Activated T-cell treated with anti-CD3 and anti-CD28 coated beads, Interleukin-2, amount 50 U/mL, for 48 hours (primary cell): Measurements from ENCODE around the gene NLRP2B.
"Not testable (repeated sequence)": the region's sequence is repeated elsewhere in the genome, so short reads cannot be mapped to it uniquely, and the experiment has no call there.

ENCODE experiments used
- DNase-seq, 2 experiments: peaks; one replicate each; pipeline ENCODE4 v3.0.0-alpha.2; 2020

Gene NLRP2B

DNA sequence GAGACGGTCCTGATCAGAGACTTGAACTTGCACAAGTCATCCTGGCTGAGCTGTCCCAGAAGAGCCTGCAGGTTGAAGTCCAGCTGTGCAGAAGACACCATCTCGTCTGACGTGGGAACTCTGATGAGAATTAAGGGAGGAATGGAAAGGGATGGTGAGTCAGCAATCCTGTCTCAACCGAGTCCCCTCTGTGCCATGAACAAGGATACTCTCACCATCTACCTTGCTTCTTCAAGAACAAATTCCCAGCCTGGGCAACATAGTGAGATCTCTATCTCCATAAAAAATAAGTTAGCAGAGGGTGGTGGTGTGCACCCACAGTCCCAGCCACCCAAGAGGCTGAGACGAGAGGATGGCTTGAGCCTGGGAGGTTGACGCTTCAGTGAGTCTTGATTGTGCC, at the start of gene NLRP2B:
Gene NLRP2B (minus strand): TSS at position 101 of the 400 bp plus-strand sequence.
- DNase-seq: no peak

DNA sequence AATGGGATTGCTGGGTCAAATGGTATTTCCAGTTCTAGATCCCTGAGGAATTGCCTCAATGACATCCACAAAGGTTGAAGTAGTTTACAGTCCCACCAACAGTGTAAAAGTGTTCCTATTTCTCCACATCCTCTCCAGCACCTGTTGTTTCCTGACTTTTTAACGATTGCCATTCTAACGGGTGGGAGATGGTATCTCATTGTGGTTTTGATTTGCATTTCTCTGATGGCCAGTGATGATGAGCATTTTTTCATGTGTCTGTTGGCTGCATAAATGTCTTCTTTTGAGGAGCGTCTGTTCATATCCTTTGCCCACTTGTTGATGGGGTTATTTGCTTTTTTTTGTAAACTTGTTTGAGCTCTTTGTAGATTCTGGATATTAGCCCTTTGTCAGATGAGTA, 45.9 kb upstream of the NLRP2B start:
- not testable (repeated sequence) for DNase-seq

DNA sequence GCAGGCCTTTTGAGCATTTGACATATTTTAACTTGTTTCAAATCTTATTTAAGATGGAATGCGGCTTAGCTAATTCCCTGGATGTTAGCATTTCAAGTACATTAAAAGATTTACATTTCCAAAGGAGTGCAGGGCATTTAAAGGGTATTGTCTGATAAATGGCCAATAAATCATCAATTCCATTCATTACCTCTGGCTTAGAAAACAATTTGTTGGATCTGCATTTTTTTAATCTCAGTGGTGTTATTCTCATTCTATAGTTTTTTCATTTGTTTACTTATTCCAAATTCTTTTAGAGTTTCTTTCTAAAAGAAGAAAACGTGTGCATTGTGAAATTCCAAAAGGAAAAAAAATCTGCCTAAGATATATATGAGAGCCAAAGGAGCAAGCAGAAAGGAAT, 1.3 kb upstream of the NLRP2B start:
- DNase-seq: no peak

DNA sequence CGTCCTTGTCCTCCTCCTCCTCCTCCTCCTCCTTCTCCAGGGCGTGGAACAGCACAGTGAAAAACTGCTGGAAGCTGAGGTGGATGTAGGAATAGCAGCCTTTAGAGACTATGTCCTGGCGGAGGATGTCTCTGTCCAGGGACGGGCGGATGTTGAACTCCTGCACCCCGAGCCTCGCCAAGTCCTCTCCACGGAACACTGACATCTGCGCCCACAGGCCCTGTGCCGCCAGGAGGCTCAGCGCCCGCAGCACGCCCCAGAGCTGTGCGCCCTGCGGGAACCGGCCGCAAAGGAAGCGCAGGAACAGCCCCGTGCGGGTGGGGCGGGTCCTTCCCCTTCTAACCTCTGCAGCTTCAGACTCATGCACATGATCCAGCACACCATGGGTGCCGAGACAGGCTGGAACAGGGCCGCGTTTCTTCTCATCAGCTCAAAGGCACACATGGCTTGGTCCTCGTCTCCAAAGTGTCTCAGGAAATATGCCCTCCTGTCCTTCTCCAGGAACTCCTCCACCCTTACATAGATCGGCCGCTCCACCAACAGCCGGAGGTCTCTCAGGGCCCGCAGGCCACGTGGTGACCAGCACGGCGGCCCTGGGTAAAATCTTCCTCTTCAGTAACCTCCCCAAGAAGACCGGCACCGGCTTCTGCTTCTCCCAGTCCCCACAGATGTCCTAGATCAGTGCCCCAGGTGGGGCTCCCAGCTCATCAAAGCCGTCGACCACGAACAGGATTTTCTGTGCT, 1.2 kb downstream of the NLRP2B start:
- DNase-seq: no peak

DNA sequence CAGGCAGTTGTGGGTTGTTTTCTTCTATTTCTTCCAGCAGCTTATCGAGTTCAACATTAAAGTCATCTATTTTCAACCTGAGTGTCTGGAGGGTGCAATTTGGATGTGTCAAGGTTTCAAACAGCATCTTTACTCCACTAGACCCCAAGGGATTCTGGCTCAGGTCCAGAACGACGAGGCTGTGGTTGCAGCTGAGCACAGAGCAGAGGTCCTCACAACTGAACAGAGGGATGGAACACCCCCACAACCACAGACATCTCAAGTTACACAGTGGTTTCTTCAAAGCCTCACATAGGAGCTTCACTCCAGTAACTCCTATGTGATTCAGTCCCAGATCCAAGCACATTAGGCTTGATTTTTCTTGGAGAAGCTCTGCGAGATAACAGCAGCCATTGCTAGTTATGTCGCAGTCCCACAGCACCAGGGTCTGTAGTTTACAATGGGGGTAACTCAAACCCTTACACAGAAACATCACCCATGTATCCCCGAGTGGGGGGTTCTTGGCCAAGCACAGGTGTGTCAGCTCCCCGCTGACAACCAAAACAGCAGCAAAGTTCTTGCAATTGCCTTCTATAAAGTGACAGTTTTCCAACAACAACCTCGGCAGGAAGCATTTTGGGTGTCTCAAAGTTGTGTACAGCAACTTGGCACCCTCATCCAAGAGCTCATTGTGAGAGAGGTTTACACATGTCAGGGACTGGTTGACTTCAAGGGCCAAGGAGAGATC, 2.8 kb downstream of the NLRP2B start:
- no peak for DNase-seq

DNA sequence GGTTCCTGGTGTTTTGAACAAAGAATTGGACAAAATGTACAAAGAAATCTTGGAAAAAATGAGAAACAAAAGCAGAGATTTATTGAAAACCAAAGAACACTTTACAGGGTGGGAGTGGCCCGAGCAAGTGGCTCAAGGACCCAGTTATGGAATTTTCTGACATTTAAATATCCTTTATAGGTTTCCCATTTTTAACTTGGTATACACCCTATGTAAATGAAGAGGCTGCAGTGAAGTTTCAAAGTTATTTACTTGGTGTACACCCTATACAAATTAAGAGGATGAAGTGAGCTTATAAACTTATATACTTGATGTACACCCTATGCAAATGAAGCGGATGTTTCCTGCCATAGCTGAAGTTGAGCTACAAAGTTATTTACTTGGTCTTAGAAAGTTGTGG, 4.7 kb downstream of the NLRP2B start:
- no peak for DNase-seq

DNA sequence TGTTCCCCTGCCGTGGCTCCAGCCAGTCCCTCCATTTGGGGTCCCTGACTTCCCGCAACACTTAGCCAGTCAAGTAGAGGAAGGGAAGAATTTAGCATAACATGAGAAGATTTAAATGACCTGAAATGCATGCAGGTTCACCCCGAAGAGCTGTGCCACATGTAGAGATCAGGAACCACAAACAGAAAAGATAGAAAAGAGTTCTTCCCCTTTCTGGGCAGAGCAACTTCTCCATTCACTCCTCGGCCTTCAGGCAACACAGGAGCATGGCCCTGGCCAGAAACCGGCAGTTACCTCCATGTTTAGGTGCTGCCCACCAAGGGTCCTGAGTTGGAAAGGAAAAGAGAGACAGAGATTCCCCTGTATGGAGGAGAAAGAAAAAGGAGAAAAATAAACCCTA, 5.2 kb downstream of the NLRP2B start:
- DNase-seq: no peak

DNA sequence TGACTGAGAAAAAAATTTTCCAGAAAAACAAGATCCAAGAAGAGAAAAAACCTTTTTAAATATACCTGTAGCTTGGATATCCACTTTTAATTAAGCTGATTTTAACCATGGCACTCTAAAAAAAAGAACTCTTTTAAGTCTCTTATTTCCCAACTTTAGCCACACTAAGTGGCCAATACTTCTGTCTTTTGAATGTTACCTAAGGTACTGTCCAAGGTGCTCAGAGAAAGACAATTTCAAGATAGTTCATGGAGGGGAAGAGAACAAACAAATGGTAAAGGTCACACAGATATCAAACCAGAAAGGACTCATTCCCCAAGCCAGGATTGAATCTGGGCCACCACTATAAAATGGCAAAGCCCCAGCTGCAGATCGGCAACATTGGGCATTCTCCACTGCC, 10.1 kb downstream of the NLRP2B start:
- no peak for DNase-seq

DNA sequence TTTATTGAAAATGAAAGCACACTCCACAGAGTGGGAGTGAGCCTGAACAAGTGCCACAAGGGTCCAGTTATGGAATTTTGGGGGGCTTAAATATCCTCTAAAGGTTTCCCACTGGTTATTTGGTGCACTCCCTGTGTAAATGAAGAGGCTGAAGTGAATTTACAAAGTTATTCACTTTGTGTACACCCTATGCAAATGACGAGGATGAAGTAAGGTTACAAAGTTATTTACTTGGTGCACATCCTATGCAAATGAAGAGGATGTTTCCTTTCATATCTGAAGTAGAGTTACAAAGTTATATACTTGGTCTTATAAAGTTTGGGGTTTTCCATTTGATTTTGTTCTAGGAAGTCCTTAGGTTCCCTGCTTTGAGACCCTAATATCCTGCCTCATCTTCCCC, 13.1 kb downstream of the NLRP2B start:
- DNase-seq: no peak

DNA sequence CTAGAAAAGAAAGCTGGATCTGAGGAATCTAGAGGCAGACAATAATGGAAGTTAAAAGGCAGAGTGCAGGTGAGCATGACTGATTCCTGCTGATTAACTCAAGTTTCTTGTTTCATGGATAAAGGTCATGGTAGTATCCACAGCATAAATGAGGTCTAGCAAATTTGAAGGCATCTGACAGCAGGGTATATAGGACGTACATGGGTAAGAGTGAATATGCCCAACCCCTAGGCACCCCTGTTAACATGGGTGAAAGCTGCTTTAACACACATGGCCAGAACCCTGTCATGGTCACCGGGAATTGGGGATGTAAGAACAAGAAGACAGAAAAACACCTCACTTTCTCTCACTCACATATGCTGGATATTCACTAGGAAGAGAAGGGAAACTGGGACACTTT, 25.0 kb downstream of the NLRP2B start:
- no peak for DNase-seq

DNA sequence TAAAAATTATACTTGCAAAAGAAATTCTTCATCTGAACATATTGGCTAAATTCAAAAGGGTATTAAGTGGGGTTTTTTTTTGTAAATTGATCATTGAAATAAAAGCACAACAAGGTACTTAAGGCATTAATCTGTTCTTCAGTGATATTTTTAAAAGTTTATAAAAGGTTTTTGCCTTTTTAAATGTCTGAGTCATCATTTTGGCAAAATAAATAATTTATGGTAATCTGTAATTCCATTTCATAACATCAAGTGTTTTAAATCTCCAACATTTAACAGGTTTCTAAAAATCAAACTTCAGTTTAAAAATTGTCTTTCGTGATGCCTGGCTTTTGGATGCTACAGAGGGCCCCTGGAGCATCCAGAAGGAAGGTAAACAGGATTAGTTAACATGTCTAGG, 27.4 kb downstream of the NLRP2B start:
- no peak for DNase-seq

DNA sequence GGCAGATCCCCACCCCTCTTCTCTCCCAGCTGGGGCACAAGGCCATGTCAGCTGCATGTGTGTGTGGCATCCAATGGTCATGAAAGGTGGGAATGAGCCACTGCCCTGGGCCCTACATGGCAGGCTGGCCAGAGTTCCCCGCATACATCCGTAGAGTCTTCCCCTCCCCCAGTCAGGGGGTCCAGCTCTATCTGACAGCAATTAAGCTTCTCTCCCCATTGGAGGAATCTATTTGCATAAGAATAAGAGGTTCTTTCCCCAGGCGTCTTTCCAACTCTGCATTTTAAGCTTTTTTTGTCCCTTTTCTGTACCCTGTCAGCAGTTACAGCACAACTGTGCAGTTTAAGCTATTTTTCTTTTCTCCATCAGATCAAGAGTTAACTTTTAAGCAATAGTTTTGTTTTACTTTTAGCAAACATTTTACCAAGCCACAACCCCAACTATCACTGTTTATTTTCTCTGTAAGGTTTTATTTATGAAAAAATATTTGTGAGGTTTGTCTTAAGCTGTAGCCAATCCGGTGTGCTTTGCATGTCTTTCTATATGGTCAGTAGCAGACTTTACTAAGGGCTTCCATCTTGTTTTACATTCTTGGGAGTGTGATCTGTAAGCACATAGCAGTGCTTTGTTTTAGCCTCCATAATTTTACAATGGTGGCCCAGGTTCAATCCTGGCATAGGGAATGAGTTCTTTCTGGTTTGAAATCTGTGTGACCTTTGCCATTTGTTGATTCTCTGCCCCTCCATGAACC, 28.7 kb downstream of the NLRP2B start:
- DNase-seq: no peak

DNA sequence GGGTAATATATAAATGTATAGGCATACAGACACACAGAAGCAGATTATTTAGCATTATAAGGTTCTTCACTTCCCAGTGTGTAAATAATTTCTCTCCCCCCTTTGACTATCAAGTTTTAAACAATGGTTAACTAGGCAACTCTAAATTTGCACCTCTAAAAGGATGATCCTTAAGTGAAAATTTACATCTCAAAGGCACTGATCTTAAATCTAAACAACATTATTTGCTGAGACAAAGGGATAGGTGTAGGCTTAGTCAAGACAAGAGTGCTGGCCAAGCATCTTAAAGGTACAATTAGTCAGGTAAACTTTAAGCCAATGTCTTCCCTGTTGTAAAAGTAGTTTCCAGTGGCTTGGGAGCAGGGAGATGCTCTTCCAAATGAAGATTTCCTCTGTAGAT, 33.0 kb downstream of the NLRP2B start:
- no peak for DNase-seq

DNA sequence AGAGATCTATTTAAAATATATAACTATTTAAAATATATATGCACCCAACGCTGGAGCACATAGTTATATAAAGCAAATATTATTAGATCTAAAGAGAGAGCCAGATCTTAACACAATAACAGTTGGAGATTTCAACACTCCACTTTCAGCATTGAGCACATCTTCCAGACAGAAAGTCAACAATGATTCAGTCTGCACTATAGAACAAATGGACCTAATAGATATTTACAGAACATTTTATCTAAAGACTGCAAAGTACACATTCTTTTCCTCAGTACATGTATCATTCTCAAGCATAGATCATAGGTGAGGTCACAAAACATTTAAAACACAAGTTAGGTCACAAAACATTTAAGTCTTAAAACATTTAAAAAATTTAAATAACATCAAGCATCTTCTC, 36.4 kb downstream of the NLRP2B start:
- DNase-seq: no peak

DNA sequence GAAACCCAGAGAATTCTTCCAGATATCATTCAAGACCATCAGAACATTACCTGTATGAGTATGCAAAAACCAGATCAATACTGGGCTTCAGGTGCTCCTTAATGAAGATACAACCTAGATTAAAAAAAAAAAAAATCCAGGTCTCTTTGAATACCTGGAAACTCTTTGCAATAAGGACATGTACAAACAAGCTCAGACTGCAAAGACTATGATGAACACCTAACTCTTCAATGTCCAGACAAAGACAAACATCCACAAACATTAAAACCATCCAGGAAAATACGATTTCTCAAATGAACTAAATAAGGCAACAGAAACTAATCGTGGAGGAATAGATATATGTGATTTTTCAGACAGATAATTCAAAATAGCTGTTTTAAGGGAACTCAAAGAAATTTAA, 38.7 kb downstream of the NLRP2B start:
- no peak for DNase-seq

DNA sequence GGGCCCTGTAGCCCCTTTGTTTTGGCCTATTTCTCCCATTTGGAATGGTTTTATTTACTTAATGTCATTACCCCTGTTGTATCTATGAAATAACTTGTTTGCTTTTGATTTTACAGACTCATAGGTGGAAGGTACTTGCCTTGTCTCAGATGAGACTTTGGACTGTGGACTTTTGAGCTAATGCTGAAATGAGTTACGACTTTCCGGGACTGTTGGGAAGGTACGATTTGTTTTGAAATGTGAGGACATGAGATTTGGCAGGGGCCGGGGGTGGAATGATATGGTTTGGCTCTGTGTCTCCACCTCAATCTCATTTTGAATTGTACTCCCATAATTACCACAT, 39.4 kb downstream of the NLRP2B start:
- DNase-seq: no peak

DNA sequence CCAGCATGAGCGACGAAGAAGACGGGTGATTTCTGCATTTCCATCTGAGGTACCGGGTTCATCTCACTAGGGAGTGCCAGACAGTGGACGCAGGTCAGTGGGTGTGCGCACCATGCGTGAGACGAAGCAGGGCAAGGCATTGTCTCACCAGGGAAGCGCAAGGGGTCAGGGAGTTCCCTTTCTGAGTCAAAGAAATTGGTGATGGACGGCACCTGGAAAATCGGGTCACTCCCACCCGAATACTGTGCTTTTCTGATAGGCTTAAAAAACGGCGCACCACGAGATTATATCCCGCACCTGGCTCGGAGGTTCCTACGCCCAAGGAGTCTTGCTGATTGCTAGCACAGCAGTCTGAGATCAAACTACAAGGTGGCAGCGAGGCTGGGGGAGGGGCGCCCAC, 50.6 kb downstream of the NLRP2B start:
- not testable (repeated sequence) for DNase-seq
